HG02642 (cell line): ENCODE data around the gene ANKRD33.

Source experiments
- ATAC-seq: cut with Tn5 transposase; IDR thresholded peaks from one replicate; pipeline ENCODE4 v1.9.1; 2021; ENCODE audit warnings: mild to moderate bottlenecking; ENCODE audit not compliant: unreplicated experiment, poor library complexity

The ANKRD33 gene

GRCh38 chr12:51898506-51898905 lies 10.6 kb downstream of the ANKRD33 start:
- no peak for ATAC-seq

- ATAC-seq, result no peak
These were observed 11.0 kb downstream of the ANKRD33 start for GRCh38 chr12:51898937-51899336.

DNA sequence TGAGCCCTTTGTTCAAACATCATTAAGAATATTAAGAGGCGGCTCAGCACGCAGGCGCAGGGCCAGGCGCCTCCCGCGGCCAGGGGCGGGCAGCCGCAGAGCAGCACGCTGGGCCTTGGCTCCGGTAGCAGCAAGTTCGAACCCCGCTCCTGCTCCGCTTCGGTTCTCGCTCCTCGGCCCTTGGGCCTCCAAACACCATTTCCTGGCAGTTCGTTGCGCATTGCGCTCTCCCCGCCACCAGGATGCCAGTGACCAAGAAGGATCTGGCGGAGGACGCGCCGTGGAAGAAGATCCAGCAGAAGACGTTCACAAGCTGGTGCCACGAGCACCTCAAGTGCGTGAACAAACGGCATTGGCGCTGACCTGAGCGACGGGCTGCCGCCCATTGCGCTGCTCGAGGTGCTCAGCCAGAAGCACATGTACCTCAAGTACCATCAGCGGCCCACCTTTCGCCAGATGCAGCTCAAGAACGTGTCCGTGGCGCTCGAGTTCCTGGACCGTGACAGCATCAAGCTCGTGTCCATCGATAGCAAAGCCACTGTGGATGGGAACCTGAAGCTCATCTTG lies 12.5 kb downstream of the ANKRD33 start:
- ATAC-seq, result no peak

DNA sequence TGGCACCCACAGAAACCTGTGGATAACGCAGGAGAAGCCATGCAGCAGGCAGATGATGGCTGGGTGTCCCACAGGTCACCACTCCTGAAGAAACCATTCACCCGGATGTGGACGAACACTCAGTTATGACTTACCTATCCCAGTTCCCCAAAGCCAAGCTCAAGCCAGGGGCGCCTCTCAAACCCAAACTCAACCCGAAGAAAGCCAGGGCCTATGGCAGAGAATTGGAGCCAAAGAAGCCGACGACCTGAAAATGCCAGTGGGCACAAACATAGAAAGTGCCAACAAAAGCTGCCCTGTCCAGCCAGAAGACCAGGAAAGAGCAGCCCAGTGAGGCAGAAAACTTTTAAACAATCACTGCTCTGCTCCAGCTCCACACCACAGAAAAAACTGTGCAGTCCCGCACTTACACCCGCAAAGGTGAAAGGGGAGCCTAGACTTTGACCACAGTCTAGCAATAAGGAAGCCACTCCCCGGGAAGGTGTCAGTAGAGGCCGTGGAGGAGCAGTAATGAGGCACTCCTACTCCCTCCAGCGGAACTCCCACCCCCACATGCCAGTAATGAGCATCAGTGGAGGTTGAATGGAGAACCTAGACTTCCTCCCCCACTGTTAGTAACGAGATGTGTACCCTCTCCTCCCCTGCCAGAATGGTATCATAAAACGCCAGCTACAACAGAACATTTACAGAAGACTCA lies 13.4 kb downstream of the ANKRD33 start:
- no peak for ATAC-seq

GRCh38 chr12:51901881-51902280 lies 14.0 kb downstream of the ANKRD33 start:
- no peak for ATAC-seq

DNA sequence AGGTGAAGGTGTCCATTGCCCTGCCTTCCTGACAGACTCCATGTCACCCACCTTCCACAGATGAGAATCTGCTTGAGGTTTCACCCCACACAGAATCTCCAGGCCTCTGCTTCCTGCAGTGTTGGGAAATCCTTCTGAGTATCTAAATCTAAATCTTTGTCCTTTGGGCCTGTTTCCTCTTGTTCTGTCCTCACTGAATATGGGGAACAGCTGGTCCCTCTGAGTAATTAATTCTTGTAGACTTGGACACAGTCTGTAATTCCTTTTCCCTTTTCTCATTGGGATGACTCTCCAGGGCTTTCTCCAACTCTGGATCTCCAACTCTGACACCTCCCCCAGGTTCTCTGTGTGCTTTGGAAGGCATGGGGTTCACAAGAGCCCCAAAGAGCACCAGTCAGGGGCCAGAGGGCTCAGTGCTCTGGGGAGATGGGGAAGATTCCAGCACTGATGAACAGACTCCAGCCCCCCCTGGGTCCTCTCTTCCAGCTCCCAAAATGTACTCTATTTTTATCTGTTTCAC lies 17.1 kb downstream of the ANKRD33 start:
- no peak for ATAC-seq

DNA sequence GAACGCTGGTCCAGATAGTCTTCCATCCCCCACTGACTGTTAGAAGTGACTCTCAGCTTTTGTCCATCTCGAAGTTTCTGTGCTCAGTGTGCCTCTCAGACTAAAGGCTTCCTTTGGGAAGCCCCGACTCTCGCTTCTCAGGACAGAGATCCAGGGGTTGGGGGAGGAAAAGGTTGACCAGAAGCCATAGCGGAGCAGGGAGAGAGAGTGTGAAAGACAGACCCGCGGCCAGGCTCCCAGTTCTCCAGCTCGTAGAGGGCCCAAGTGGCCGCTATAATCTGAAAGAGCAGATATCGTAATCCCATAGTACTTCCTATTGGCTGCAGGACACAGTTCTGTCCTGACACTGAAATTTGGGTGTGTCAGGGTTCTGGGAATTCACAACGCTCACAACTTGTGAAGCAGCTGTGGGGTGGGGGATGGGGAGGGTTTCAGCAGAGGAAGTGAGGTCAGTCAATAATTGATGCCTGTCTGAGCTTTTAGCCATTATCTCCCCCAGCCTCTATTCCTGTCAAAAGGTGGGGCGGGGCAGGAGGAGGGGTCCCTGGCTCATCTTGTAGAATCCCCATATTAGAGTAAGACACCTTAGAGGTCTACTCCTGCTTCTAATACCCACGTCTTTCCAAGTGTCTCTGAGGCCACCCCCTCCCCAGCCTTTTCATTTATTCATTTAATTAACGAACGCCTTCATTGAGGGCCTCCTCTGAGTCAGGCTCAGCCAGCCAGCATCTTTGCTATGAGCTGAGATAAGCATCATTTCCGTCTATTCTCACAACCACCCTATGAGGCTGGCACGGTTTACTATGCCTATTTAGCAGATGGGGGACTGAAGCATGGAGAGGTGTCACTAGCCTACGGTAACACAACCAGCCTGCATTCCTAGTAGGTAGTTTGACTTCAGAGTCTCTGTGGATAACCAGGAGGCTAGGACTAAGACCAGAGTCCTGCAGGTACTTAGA lies 17.8 kb downstream of the ANKRD33 start:
- ATAC-seq, result no peak

- no peak for ATAC-seq
These were observed 18.7 kb downstream of the ANKRD33 start for GRCh38 chr12:51906430-51907082.

- no peak for ATAC-seq
These were observed 19.4 kb downstream of the ANKRD33 start, which contains the start of gene ACVRL1 for GRCh38 chr12:51907083-51907855. TSS of gene ACVRL1 (plus strand) at chr12:51907504. CDS start at chr12:51912475, 4,971 bp downstream.

DNA sequence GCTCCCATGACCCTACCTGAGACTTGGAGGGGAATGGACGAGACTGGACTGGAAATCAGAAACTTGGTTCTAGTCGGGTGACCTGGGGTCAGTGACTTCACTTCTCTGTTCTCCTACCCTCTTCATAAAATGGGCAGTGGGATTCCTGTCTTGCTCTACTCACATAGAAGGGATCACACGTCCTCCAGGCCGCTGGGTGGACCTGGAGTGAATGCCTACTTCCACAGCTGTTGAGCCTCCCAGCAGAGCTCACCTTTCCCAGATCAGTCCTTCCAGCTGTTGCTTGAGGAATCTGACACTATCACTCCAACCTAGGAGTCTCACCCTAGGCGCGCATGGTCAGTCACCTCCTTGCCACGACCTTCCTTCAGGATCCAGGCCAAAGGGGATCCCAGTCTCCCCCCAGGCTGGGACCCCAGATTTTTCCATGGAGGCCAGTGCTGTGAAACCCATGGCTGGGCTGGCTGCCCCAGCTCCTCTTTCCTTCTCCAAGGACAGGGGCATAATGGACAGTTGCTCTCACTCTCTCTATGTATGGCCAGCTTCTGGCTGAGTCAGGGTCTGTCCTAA lies 20.0 kb downstream of the ANKRD33 start:
- no peak for ATAC-seq

GRCh38 chr12:51908876-51909592 lies 21.1 kb downstream of the ANKRD33 start:
- no peak for ATAC-seq

- no peak for ATAC-seq
These were observed 22.3 kb downstream of the ANKRD33 start for GRCh38 chr12:51910168-51910567.

DNA sequence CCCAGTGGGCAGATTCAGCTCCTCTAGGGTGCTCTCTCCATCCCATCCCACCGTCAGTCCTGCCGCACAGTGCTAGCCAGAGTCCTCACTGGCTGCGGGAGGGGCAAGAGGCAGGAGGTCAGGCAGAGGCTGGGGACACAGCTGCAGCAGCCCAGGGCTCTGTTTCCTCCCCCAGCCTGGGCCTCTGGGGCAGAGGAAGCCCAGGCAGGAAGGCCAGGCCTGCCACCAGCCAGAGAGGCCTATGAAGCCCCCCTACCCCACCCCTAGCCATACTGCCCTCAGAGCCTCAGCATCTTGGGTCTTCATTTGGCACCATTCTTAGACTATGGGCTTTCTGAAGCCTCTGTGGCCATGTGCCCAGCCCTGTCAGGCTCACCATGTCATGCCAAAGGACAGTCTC lies 22.8 kb downstream of the ANKRD33 start:
- no peak for ATAC-seq

- ATAC-seq, result no peak
These were observed 23.4 kb downstream of the ANKRD33 start for GRCh38 chr12:51911307-51911706.

DNA sequence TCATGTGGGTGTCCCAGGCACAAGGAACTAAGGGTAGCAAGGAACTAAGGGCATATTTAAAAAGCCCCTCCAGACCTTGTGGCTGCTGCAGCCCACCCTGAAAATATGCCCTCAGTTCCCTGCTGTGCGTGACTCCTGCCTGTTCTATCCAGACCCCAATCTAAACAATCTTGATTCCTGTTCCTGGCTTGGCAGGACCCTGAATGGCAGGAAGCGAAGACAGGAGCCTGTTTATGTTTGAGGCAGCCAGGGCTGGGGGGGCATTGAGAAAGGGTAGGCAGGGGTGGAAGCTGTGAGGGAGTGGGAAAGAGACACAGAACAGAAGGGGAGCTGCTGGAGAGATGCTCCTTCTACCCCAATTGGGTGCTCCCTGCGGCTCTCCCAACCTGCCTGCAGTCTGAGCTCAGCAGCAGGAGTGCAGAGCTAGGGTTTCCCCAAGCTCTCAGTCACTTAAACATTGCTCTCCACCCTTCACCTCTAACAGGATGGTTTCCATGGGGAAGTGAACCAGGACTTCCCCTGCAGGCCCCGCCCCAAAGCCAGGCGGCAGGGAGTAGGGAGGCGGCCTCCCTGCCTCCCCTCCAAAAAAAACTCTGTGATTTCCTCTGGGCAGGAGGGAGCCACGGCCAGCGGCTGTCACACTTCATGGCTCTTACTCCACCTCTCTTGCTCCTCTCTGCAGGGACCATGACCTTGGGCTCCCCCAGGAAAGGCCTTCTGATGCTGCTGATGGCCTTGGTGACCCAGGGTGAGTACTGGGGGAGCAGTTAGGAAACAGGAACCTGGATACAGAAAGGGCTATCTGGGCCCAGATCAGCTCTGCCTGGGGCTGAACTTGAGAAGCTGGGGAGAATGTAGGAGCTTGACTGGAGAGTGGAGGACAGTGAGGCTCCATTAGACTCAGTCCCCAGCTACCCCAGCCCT lies 24.1 kb downstream of the ANKRD33 start:
- no peak for ATAC-seq

- no peak for ATAC-seq
These were observed 25.4 kb downstream of the ANKRD33 start for GRCh38 chr12:51913071-51914033.
